ENCODE data around the gene LARP1.
A peak's percentile ranks its signal among the peaks of the same experiment; 100 is the strongest.

LARP1 gene

DNA sequence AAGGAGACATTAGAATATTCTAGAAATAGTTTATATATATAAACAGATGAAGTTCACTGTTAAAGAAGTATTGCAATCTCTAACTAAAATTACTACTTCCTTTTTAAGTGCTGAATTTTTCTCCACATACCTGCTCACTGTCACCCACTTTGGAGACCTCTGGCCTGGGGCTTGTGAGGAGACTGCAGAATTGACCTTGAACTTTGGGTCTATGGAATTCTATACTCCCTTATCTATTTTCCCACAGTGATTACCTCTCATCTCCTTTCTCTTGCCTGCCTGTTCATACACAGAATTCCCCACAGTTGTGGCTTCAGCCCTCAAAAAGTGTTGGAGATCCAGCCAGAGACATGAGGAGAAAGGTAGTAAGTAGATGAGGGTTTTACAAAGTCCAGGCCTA, 45.4 kb downstream of the LARP1 start:
- H3K4me3 ChIP-seq: no peak overlapping the region
- in situ Hi-C loops (cut with MboI; ENCODE audit: low sequenced_read_pairs): loop anchor here (10.0 kb wide), 1 partner anchor 114 kb away; no protein-coding TSS in a partner anchor
- no peaks in the 10 kb centered on the region for H3K27me3 ChIP-seq (ENCODE audit: low read depth)
- no peaks in the 10 kb centered on the region for H3K9me3 ChIP-seq
- peaks cover 94% of the 10 kb centered on the region for H3K36me3 ChIP-seq (replicated peaks)
- no peaks in the 10 kb centered on the region for H3K4me1 ChIP-seq
- no peak for DNase-seq (ENCODE audit: low spot score in 2 of 2)

DNA sequence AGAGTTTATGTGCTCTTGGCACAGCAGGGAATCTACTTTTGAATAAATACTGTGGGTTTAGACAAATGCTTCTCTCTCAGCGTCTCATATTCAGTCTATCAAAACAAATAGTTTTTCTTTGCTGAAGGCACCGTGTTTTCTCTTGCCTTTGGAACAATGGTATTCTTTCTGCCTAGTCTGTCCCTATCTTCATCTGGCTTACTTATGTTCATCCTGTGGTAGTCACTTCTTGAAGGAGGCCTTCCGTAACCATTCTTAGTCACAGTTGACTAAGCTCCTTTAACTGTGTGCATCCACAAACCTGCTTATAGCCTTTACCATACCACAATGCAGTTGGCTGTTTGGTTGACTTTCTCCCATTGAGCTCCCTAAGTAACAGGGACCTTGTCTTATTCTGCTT, 45.9 kb downstream of the LARP1 start:
- no peaks in the 10 kb centered on the region for H3K27me3 ChIP-seq (ENCODE audit: low read depth)
- no peak for DNase-seq (ENCODE audit: low spot score in 2 of 2)
- in situ Hi-C loops (cut with MboI; ENCODE audit: low sequenced_read_pairs): loop anchor here (10.0 kb wide), 1 partner anchor 114 kb away; no protein-coding TSS in a partner anchor
- no peak overlapping the region for H3K4me3 ChIP-seq
- H3K4me1 ChIP-seq: no peaks in the 10 kb centered on the region
- peaks cover 98% of the 10 kb centered on the region for H3K36me3 ChIP-seq (replicated peaks)
- no peaks in the 10 kb centered on the region for H3K9me3 ChIP-seq

DNA sequence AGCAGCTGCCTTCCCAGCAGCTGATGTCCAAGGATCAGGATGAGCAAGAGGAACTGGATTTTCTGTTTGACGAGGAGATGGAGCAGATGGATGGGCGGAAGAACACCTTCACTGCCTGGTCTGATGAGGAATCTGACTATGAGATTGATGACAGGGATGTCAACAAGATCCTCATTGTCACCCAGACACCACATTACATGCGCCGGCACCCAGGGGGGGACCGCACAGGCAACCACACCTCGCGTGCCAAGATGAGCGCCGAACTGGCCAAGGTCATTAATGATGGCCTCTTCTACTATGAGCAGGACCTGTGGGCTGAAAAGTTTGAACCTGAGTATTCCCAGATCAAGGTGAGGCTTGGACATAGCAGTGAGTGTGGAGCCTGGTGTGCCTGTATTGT, 46.9 kb downstream of the LARP1 start:
- H3K4me1 ChIP-seq: no peaks in the 10 kb centered on the region
- DNase-seq (ENCODE audit: low spot score in 2 of 2): no peak
- H3K4me3 ChIP-seq: no peak overlapping the region
- in situ Hi-C loops (cut with MboI; ENCODE audit: low sequenced_read_pairs): loop anchor here (10.0 kb wide), 1 partner anchor 113 kb away; no protein-coding TSS in a partner anchor
- no peaks in the 10 kb centered on the region for H3K27me3 ChIP-seq (ENCODE audit: low read depth)
- H3K9me3 ChIP-seq: no peaks in the 10 kb centered on the region
- H3K36me3 ChIP-seq (replicated peaks): peaks cover 99% of the 10 kb centered on the region

DNA sequence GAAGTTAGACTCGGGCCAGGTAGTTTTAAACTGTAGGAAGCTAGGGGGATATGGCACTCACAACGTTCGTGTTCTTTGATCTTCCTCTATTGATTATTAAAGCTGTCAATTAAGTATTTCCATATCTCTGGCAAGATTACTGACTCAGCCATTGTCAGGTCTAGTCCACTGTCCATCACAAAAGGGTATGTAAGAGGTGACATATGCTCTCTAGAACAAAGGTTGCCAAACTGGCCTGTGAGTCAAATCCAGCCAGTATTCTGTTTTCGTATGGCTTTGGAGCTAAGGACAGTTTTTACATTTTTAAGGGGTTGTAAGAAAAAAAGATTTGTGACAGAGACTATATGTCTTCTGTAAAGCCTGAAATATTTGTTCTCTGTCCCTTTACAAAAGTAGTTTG, 51.0 kb downstream of the LARP1 start:
- no peak for DNase-seq (ENCODE audit: low spot score in 2 of 2)
- H3K36me3 ChIP-seq (replicated peaks): peaks cover 93% of the 10 kb centered on the region
- H3K4me1 ChIP-seq: no peaks in the 10 kb centered on the region
- H3K27me3 ChIP-seq (ENCODE audit: low read depth): no peaks in the 10 kb centered on the region
- no peak overlapping the region for H3K4me3 ChIP-seq
- in situ Hi-C loops (cut with MboI; ENCODE audit: low sequenced_read_pairs): loop anchor here (10.0 kb wide), 1 partner anchor 109 kb away; no protein-coding TSS in a partner anchor
- H3K9me3 ChIP-seq: no peaks in the 10 kb centered on the region

DNA sequence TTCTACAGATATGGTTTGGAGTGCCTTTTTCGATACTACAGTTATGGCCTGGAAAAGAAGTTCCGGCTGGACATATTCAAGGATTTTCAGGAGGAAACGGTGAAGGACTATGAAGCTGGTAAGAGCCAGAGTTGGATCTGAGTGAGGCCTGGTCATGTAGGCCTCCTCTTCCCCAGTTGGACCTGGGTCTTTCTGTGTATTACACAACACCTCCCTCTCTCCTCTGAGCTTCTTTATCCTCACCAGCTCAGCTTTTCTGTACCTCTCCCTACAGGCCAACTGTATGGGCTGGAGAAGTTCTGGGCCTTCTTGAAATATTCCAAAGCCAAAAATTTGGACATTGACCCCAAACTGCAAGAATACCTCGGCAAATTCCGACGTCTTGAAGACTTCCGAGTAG, 56.1 kb downstream of the LARP1 start:
- in situ Hi-C loops (cut with MboI; ENCODE audit: low sequenced_read_pairs): loop anchor here (5.0 kb wide), 1 partner anchor 159 kb away; no protein-coding TSS in a partner anchor
- Histone ChIP-seq H3K27me3 (ENCODE audit: low read depth) (no peaks in the 10 kb centered on the region), H3K36me3 (replicated peaks) (peaks cover 89% of the 10 kb centered on the region), H3K4me1 (no peaks in the 10 kb centered on the region), H3K4me3 (no peak overlapping the region), H3K9me3 (no peaks in the 10 kb centered on the region)
- DNase-seq (ENCODE audit: low spot score in 2 of 2): no peak

DNA sequence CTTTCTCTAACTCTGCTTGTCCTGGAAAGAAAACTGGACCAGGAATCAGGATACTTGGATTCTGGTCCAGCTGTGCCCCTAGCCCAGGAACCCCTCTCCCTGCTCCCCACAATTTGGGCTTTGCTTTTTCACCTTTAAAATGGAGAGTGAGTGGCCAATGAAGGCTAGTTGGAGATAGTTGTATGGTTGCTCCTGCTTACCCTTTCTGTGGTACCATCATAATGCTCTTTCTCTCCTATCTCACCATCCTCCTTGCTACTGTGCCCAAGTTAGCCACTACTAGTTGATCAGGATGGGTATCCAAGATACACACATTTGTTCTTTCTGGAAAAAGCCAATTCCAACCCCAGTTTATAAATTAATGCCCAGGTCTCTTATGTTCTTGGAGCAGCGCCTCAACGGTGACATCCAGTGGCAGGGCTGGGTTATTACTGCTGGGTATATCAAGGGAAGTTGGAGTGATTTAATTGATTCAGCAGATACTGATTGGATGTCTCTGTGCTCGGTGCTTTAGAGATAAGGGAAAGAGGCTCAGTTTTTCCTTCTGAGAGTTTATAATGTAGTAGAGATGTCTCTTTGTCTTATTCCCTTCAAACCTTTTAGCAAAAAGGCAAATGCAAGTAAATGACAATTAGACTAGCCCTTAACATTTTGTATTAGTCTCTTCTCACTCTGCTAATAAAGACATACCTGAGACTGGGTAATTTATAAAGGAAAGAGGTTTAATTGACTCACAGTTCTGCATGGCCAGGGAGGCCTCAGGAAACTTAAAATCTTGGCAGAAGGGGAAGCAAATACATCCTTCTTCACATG, 56.7 kb downstream of the LARP1 start:
- H3K9me3 ChIP-seq: no peaks in the 10 kb centered on the region
- in situ Hi-C loops (cut with MboI; ENCODE audit: low sequenced_read_pairs): loop anchor here (5.0 kb wide), 1 partner anchor 160 kb away; no protein-coding TSS in a partner anchor
- DNase-seq (ENCODE audit: low spot score in 2 of 2): peak; percentile 36 to 73
- no peaks in the 10 kb centered on the region for H3K27me3 ChIP-seq (ENCODE audit: low read depth)
- H3K4me3 ChIP-seq: no peak overlapping the region
- peaks cover 88% of the 10 kb centered on the region for H3K36me3 ChIP-seq (replicated peaks)
- no peaks in the 10 kb centered on the region for H3K4me1 ChIP-seq

DNA sequence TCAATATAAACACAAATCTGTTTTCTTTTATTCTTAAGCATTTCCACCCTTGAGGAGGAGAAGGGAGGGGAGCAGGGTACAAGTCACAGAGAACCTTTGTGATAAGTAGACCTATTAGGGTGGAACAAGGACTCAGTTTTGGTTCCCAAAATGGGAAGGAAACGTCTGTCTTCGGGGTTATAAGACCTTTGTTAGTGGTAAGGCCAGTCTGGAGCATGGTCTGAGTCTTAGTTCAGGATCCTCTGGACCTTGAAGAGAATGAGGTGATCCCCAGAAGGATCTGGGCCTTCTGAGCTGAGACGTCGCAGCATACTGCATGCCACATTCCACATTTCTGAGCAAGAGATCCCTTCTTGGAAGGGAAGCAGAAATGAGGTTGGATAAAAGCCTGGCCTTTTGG, 58.0 kb downstream of the LARP1 start:
- no peaks in the 10 kb centered on the region for H3K4me1 ChIP-seq
- no peaks in the 10 kb centered on the region for H3K9me3 ChIP-seq
- H3K27me3 ChIP-seq (ENCODE audit: low read depth): no peaks in the 10 kb centered on the region
- in situ Hi-C loops (cut with MboI; ENCODE audit: low sequenced_read_pairs): loop anchor here (5.0 kb wide), 1 partner anchor 161 kb away; no protein-coding TSS in a partner anchor
- DNase-seq (ENCODE audit: low spot score in 2 of 2): no peak
- no peak overlapping the region for H3K4me3 ChIP-seq
- H3K36me3 ChIP-seq (replicated peaks): peaks cover 87% of the 10 kb centered on the region

DNA sequence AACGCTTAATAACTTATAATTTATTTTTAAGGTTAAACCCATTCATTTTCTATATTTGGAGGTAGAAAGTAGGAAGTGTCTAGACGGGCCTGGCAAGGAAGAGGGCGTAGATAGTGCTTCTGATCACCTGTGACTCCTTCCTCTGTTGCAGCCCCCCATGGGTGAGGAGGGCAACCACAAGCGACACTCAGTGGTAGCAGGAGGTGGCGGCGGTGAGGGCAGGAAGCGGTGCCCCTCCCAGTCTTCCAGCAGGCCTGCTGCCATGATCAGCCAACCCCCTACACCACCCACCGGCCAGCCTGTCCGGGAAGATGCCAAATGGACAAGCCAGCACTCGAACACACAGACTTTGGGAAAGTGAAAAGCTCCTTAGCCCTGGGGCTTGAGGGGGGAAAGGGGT, 58.6 kb downstream of the LARP1 start:
- Histone ChIP-seq H3K9me3 (no peaks in the 10 kb centered on the region), H3K4me1 (no peaks in the 10 kb centered on the region), H3K36me3 (replicated peaks) (peaks cover 83% of the 10 kb centered on the region), H3K27me3 (ENCODE audit: low read depth) (no peaks in the 10 kb centered on the region), H3K4me3 (no peak overlapping the region)
- no peak for DNase-seq (ENCODE audit: low spot score in 2 of 2)
- in situ Hi-C loops (cut with MboI; ENCODE audit: low sequenced_read_pairs): loop anchor here (5.0 kb wide), 1 partner anchor 161 kb away; no protein-coding TSS in a partner anchor

DNA sequence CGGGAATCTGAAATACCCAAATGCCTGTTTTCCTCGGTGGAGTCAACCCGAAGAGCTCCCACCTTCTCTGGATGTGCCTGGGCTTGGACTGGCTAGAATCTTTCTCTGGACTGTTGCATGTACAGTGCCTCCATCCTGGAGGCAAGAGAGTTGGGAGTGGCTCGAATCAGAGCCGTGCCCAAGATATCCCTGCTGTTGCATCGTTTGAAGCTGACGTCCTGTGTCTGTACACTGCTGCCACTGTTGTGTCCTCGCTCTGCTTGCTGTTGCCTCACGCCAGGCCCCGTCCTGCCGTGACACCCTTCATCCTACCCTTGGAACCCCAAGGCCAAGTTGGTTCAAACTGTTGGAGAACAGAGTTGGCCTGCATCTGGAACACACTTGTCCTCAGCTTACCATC, 59.8 kb downstream of the LARP1 start:
- H3K36me3 ChIP-seq (replicated peaks): peaks cover 77% of the 10 kb centered on the region
- in situ Hi-C loops (cut with MboI; ENCODE audit: low sequenced_read_pairs): no loop called here

DNA sequence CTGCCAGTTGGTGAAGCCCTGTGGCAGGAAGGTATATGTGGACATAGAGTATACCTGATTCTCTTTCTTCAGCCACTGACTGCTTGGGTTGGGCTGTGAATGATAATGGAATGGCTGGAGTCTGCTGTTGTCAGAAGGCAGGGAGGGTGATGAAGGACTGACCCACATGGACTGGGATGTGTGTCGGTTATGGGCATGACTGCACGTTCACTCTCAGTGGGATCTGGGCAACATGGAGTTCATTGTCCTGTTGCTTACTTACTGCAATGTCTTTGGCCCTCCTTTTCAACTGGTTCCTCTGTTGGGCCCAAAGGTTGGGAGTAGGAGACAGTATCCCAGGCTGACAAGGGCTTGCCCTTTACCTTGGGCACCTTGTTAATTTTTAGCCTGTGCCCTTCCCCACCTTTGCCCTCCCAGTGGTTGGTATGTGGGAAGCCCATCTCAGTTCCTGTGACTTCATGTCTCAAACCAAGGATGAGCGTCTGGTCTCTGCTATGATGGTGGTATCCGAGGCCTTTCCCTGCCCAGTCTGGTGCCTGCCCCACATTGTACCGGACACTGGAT, 60.6 kb downstream of the LARP1 start:
- Histone ChIP-seq H3K4me1 (no peaks in the 10 kb centered on the region), H3K4me3 (no peak overlapping the region), H3K9me3 (no peaks in the 10 kb centered on the region), H3K27me3 (ENCODE audit: low read depth) (no peaks in the 10 kb centered on the region), H3K36me3 (replicated peaks) (peaks cover 75% of the 10 kb centered on the region)
- in situ Hi-C loops (cut with MboI; ENCODE audit: low sequenced_read_pairs): no loop called here
- no peak for DNase-seq (ENCODE audit: low spot score in 2 of 2)

More for the DNA sequence above, 59.8 kb downstream of the LARP1 start:
- no peak for DNase-seq (ENCODE audit: low spot score in 2 of 2)
- Histone ChIP-seq H3K27me3 (ENCODE audit: low read depth) (no peaks in the 10 kb centered on the region), H3K4me1 (no peaks in the 10 kb centered on the region), H3K4me3 (no peak overlapping the region), H3K9me3 (no peaks in the 10 kb centered on the region)

DNA sequence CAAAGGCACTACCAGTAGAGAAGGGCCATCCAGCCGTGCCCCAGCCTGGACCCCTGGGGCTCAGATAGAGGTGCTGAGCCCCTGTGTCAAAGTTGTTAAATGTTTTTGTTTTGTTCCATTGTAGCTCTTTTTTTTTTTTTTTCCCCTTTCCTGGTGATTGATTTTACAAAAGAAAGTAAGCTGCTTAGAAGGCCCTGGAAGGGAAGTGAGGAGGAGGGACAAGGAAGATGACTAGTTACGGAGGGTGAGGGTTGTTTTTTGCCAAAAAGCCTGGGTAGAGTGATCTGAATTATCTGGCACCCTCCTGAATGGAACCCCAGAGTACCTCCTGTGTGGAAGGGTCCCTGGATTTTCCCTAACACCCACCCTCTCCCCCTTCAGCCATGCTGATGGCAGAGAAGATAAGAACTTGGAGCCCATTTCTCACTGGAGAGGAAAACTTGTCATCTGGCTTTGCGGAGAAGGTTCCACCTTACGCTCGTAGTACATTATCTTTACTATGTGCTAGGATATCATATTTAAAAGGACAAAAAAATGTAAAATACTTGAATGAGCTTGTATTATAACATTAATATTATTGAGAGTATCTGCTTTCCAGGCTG, 61.8 kb downstream of the LARP1 start:
- Histone ChIP-seq H3K9me3 (no peaks in the 10 kb centered on the region), H3K27me3 (ENCODE audit: low read depth) (no peaks in the 10 kb centered on the region), H3K4me3 (no peak overlapping the region), H3K4me1 (no peaks in the 10 kb centered on the region), H3K36me3 (replicated peaks) (peaks cover 66% of the 10 kb centered on the region)
- in situ Hi-C loops (cut with MboI; ENCODE audit: low sequenced_read_pairs): no loop called here
- DNase-seq (ENCODE audit: low spot score in 2 of 2): no peak

DNA sequence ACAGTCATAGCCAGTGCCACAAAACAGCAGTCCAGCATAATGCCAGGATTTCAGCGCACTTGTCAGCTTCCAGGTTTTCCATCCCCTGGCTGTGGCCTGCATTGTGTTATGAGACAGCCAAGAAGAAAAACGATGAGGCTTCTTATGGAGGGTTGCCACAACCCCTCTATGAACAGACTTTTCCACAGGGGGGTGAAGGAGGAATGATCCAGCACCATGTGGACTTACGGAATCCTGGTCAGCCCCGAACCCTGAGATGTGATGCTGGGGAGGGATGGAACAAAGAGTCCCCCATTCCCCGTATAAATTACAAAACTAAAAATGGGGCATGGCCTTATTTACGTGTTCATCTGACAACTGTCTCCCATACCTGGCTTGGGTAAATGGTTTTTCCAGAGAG, 62.6 kb downstream of the LARP1 start:
- Histone ChIP-seq H3K36me3 (replicated peaks) (peaks cover 60% of the 10 kb centered on the region), H3K27me3 (ENCODE audit: low read depth) (no peaks in the 10 kb centered on the region), H3K4me3 (no peak overlapping the region), H3K9me3 (no peaks in the 10 kb centered on the region), H3K4me1 (no peaks in the 10 kb centered on the region)
- DNase-seq (ENCODE audit: low spot score in 2 of 2): no peak
- in situ Hi-C loops (cut with MboI; ENCODE audit: low sequenced_read_pairs): no loop called here

DNA sequence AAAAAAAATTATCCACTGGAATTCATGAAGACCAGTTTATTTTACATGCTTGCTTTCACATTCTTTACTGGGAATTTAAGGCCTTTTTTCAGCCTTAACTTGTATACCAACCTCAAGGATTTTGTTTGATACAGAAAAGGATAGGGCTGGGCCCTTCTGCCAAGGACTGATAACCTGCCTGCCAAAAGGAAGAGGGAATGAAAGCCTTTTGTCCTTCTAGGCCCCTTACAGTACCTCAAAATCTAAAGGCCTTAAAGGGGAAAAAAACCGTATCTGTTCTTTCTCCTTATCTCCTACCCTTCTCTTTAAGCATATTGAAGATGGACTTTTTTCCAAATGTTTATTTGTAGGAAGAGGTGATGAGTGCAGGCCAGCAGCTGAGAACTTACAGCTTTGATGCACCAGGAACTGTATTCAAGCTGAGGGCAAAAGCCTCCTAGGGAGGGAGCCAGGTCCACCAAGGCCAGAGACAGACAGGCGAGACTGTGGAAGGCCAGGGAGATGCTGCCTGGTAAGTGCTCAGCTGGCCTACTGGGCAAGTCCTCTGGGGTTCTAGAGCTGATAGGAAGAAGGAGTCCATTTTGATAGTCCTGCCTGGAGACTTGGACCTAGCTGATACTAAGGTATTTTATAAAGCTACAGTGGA, 63.4 kb downstream of the LARP1 start:
- no peaks in the 10 kb centered on the region for H3K4me1 ChIP-seq
- peaks cover 58% of the 10 kb centered on the region for H3K36me3 ChIP-seq (replicated peaks)
- in situ Hi-C loops (cut with MboI; ENCODE audit: low sequenced_read_pairs): no loop called here
- H3K4me3 ChIP-seq: no peak overlapping the region
- H3K27me3 ChIP-seq (ENCODE audit: low read depth): no peaks in the 10 kb centered on the region
- DNase-seq (ENCODE audit: low spot score in 2 of 2): peak in 1 of 2 experiments; percentile 12
- no peaks in the 10 kb centered on the region for H3K9me3 ChIP-seq

All from HAP-1 (cell line).